Neural progenitor cell (in vitro differentiated cells): Measurements from ENCODE around the gene ST7. TPM values are rescaled to one million over a fixed set of nuclear protein-coding genes. Genes with fewer than 3 reads are reported as not detected.

Experiments used
- DNase-seq: peaks from one replicate; pipeline ENCODE4 v3.0.0-alpha.2; 2016; ENCODE audit warnings: low spot score
- H2AFZ ChIP-seq: fragments of 200-600 bp; sonication (generic); replicated peaks from 2 replicates; pipeline ENCODE4 v1.6.1; 2016; ENCODE audit warnings: antibody characterized with exemption
- H3F3A ChIP-seq: fragments of 200-600 bp; sonication (generic); 2 replicates; pipeline ENCODE4 v1.6.1; 2016; ENCODE audit warnings: antibody characterized with exemption, low read depth
- H3K27ac ChIP-seq: fragments of 200-600 bp; sonication (generic); 2 replicates; pipeline ENCODE4 v1.5.1; 2016; ENCODE audit warnings: mild to moderate bottlenecking
- H3K27me3 ChIP-seq: fragments of 200-600 bp; sonication (generic); 2 replicates; pipeline ENCODE4 v1.6.1; 2016; ENCODE audit warnings: mild to moderate bottlenecking, moderate library complexity
- H3K36me3 ChIP-seq: fragments of 200-600 bp; sonication (generic); 2 replicates; pipeline ENCODE4 v1.5.1; 2016
- H3K4me1 ChIP-seq: fragments of 200-600 bp; sonication (generic); 2 replicates; pipeline ENCODE4 v1.6.1; 2016; ENCODE audit warnings: mixed run types
- H3K4me2 ChIP-seq: fragments of 200-600 bp; sonication (generic); 2 replicates; pipeline ENCODE4 v1.6.1; 2016
- H3K4me3 ChIP-seq: fragments of 200-600 bp; sonication (generic); 2 replicates; pipeline ENCODE4 v1.5.1; 2016
- H3K79me2 ChIP-seq: fragments of 200-600 bp; sonication (generic); 2 replicates; pipeline ENCODE4 v1.6.1; 2016; ENCODE audit warnings: low read depth
- H3K9ac ChIP-seq: fragments of 200-600 bp; sonication (generic); 2 replicates; pipeline ENCODE4 v1.6.1; 2016
- H3K9me3 ChIP-seq: fragments of 200-600 bp; sonication (generic); 2 replicates; pipeline ENCODE4 v1.5.1; 2016; ENCODE audit warnings: low read depth
- H4K20me1 ChIP-seq: fragments of 200-600 bp; sonication (generic); 2 replicates; pipeline ENCODE4 v1.6.1; 2016; ENCODE audit warnings: low read depth
- H3K27ac Mint-ChIP-seq: 3 replicates; pipeline ENCODE4 v1.8.0; 2021; ENCODE audit warnings: mixed read lengths
- H3K27me3 Mint-ChIP-seq: 2 replicates; pipeline ENCODE4 v1.8.0; 2022; ENCODE audit warnings: low read depth, mild to moderate bottlenecking, inconsistent platforms, moderate library complexity, mixed read lengths; ENCODE audit not compliant: insufficient read depth
- H3K36me3 Mint-ChIP-seq: 3 replicates; pipeline ENCODE4 v1.8.0; 2021; ENCODE audit warnings: mixed read lengths
- H3K4me1 Mint-ChIP-seq: 3 replicates; pipeline ENCODE4 v1.8.0; 2021; ENCODE audit warnings: mixed read lengths
- H3K4me3 Mint-ChIP-seq: 3 replicates; pipeline ENCODE4 v1.8.0; 2021; ENCODE audit warnings: mild to moderate bottlenecking, moderate library complexity, mixed read lengths
- H3K9me3 Mint-ChIP-seq: 3 replicates; pipeline ENCODE4 v1.8.0; 2020; ENCODE audit warnings: mixed read lengths
- EZH2 ChIP-seq: fragments of 200-600 bp; sonication (generic); IDR thresholded peaks from 2 replicates; pipeline ENCODE4 v1.6.1; 2017; ENCODE audit warnings: antibody characterized with exemption, mild to moderate bottlenecking, moderate library complexity
- EZH2phosphoT487 ChIP-seq: fragments of 200-600 bp; sonication (generic); IDR thresholded peaks from 2 replicates; pipeline ENCODE4 v1.6.1; 2017; ENCODE audit warnings: antibody characterized with exemption
- total RNA-seq: library from RNA; depleted of rRNA; stranded (reverse); fragments of >200 nt; gene quantifications from 2 replicates; pipeline ENCODE4 v1.2.3, GENCODE V29; 2015; ENCODE audit warnings: low replicate concordance
- TF ChIP-seq, protein P1 (sequence below): fragments of 200-600 bp; sonication (generic); IDR thresholded peaks from 2 replicates; pipeline ENCODE4 v1.5.1; 2017; ENCODE audit warnings: antibody characterized with exemption, mild to moderate bottlenecking

The ST7 gene
- total RNA-seq, 1 donor from 2014 or later: 5.8 TPM

GRCh38 chr7:117087639-117088396 lies 134.5 kb downstream of the ST7 start:
- Histone ChIP-seq H3K4me2 (no peak overlapping the region), H3K79me2 (no peaks in the 10 kb centered on the region), H3K9me3 (no peaks in the 10 kb centered on the region), H3K4me1 (no peaks in the 10 kb centered on the region), H3K27ac (no peak overlapping the region), H2AFZ (no peak overlapping the region), H3K9ac (no peak overlapping the region), H3K36me3 (no peaks in the 10 kb centered on the region), H3F3A (no peaks in the 10 kb centered on the region), H3K4me3 (no peak overlapping the region), H3K27me3 (no peaks in the 10 kb centered on the region), H4K20me1 (no peaks in the 10 kb centered on the region)
- Mint-ChIP-seq H3K36me3 (no peaks in the 10 kb centered on the region), H3K4me3 (no peak overlapping the region), H3K4me1 (peaks cover 4% of the 10 kb centered on the region), H3K9me3 (no peaks in the 10 kb centered on the region), H3K27me3 (no peaks in the 10 kb centered on the region), H3K27ac (no peak overlapping the region)
- TF ChIP-seq EZH2phosphoT487 (no peak), EZH2 (no peak)
- TF ChIP-seq, protein P1, sequence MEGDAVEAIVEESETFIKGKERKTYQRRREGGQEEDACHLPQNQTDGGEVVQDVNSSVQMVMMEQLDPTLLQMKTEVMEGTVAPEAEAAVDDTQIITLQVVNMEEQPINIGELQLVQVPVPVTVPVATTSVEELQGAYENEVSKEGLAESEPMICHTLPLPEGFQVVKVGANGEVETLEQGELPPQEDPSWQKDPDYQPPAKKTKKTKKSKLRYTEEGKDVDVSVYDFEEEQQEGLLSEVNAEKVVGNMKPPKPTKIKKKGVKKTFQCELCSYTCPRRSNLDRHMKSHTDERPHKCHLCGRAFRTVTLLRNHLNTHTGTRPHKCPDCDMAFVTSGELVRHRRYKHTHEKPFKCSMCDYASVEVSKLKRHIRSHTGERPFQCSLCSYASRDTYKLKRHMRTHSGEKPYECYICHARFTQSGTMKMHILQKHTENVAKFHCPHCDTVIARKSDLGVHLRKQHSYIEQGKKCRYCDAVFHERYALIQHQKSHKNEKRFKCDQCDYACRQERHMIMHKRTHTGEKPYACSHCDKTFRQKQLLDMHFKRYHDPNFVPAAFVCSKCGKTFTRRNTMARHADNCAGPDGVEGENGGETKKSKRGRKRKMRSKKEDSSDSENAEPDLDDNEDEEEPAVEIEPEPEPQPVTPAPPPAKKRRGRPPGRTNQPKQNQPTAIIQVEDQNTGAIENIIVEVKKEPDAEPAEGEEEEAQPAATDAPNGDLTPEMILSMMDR: no peak
- DNase-seq: no peak

DNA sequence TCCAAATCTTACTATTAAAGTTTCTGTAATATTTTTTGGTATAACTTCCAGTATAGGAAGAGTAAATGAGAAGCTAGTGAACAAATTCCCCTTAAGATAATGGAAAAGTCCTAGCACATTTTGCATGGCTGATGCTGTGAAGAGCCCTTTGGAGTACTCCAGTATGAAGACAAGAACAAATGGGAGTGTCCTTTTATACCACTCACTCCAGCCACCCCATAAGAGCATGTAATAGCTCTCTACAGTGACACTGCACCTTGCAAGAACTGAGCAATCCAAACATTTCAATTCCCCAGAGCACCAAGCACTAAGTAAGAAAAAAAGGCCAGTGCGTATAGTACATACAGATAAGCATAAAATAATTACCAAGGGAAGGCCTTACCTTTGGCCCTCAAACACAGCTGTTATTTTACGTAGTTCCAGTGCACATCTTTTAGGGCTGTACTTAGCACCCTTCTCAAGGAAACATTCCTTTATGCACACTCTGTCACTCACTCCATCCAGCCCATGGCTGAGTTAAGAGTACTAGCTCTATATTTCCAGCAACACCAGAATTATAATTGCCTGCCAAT lies 135.4 kb downstream of the ST7 start:
- Histone ChIP-seq H2AFZ (no peak overlapping the region), H3K27ac (no peak overlapping the region), H3K27me3 (no peaks in the 10 kb centered on the region), H3K4me2 (no peak overlapping the region), H3K4me1 (no peaks in the 10 kb centered on the region), H3K9ac (no peak overlapping the region), H4K20me1 (no peaks in the 10 kb centered on the region), H3K79me2 (no peaks in the 10 kb centered on the region), H3K36me3 (no peaks in the 10 kb centered on the region), H3K4me3 (no peak overlapping the region), H3F3A (no peaks in the 10 kb centered on the region), H3K9me3 (no peaks in the 10 kb centered on the region)
- Mint-ChIP-seq H3K4me1 (peaks cover 4% of the 10 kb centered on the region), H3K9me3 (no peaks in the 10 kb centered on the region), H3K36me3 (no peaks in the 10 kb centered on the region), H3K27me3 (no peaks in the 10 kb centered on the region), H3K27ac (no peak overlapping the region), H3K4me3 (no peak overlapping the region)
- TF ChIP-seq EZH2phosphoT487 (no peak), EZH2 (no peak)
- TF ChIP-seq, protein P1: no peak
- DNase-seq: no peak

DNA sequence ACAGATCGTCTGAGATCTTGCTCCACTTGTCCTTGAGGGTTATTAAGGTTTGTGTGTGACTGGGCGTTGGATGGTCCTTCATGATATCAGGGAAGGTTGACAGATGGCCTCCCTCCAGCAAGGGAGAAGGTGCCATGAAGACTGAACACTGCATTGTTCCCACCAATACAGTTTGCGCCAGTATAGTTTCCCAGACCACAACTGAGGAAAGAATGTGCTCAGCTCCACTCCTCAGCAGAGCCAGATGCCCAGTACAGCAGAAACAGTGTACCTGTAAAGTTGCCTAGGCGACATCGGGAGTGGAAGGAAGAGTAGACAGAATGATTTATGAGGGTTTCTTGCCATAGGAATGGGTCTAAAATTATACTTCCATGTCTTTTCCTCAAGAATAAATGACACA lies 137.5 kb downstream of the ST7 start:
- peak overlapping the region; percentile 72 for H3K27ac Mint-ChIP-seq
- H3K27me3 Mint-ChIP-seq: no peaks in the 10 kb centered on the region
- H3K27ac ChIP-seq: no peak overlapping the region
- no peaks in the 10 kb centered on the region for H3K36me3 ChIP-seq
- no peaks in the 10 kb centered on the region for H3F3A ChIP-seq
- no peak overlapping the region for H2AFZ ChIP-seq
- H3K4me3 Mint-ChIP-seq: no peak overlapping the region
- peaks cover 4% of the 10 kb centered on the region for H3K4me1 Mint-ChIP-seq
- H3K9me3 Mint-ChIP-seq: no peaks in the 10 kb centered on the region
- no peaks in the 10 kb centered on the region for H3K36me3 Mint-ChIP-seq
- no peaks in the 10 kb centered on the region for H3K79me2 ChIP-seq
- H3K9ac ChIP-seq: no peak overlapping the region
- TF ChIP-seq EZH2phosphoT487 (no peak), EZH2 (no peak)
- TF ChIP-seq, protein P1: no peak
- DNase-seq: no peak
- no peaks in the 10 kb centered on the region for H3K4me1 ChIP-seq
- H3K27me3 ChIP-seq: no peaks in the 10 kb centered on the region
- H4K20me1 ChIP-seq: no peaks in the 10 kb centered on the region
- H3K4me3 ChIP-seq: no peak overlapping the region
- H3K9me3 ChIP-seq: no peaks in the 10 kb centered on the region
- H3K4me2 ChIP-seq: no peak overlapping the region
